Panc1 (cell line): Measurements from ENCODE around the gene CDIPT. TPM values are rescaled to one million over a fixed set of nuclear protein-coding genes. Genes with fewer than 3 reads are reported as not detected.

Source experiments
- ATAC-seq: fragments of 200-7000 bp; cut with Tn5 transposase; 2 replicates; pipeline ENCODE4 v1.9.1; 2020; ENCODE audit warnings: mild to moderate bottlenecking, moderate library complexity
- BruUV-seq: library from RNA; stranded (reverse); fragments of 400-500 nt; replicated peaks from 2 replicates; lab custom pipeline; 2021; lab: Mats Ljungman, UMichigan
- CTCF ChIA-PET: fragments of 300-600 bp; sonication (Branson Sonifier 250); formaldehyde crosslinking; loops from one replicate; lab custom pipeline; 2022; ENCODE audit warnings: antibody characterized with exemption; lab: Charles Lee
- POLR2A ChIA-PET: fragments of 300-600 bp; sonication (Branson Sonifier 250); formaldehyde crosslinking; loops from one replicate; lab custom pipeline; 2022; ENCODE audit warnings: antibody characterized with exemption; lab: Charles Lee
- DNase-seq: peaks from one replicate; pipeline ENCODE4 v3.0.0-alpha.2; 2010; ENCODE audit warnings: low read depth, low spot score
- H3K27ac ChIP-seq: 2 replicates; pipeline ENCODE4 v1.5.1; 2011; ENCODE audit warnings: mild to moderate bottlenecking, low read length, inconsistent platforms
- H3K27me3 ChIP-seq: fragments of 200-500 bp; sonication (Bioruptor generic); 2 replicates; pipeline ENCODE4 v1.6.0; 2014; ENCODE audit warnings: low read length, inconsistent platforms; ENCODE audit not compliant: control insufficient read depth, insufficient read depth
- H3K36me3 ChIP-seq: fragments of 200-500 bp; sonication (Bioruptor generic); 2 replicates; pipeline ENCODE4 v1.5.1; 2014; ENCODE audit warnings: inconsistent platforms, mild to moderate bottlenecking, low read length, moderate library complexity; ENCODE audit not compliant: control insufficient read depth, insufficient read depth
- H3K4me1 ChIP-seq: 2 replicates; pipeline ENCODE4 v1.5.1; 2011; ENCODE audit warnings: inconsistent platforms, mild to moderate bottlenecking, low read length, moderate library complexity; ENCODE audit not compliant: control insufficient read depth, insufficient read depth
- H3K4me3 ChIP-seq, 2 experiments: 2 replicates each; pipeline ENCODE4 v1.5.1; 2011 to 2012; ENCODE audit warnings: low read depth in 2 of 2, low read length in 2 of 2, mild to moderate bottlenecking in 2 of 2, inconsistent platforms in 1 of 2, moderate library complexity in 1 of 2
- H3K9me3 ChIP-seq: fragments of 200-500 bp; sonication (Bioruptor generic); 2 replicates; pipeline ENCODE4 v1.5.1; 2014; ENCODE audit warnings: low read depth, mild to moderate bottlenecking, inconsistent platforms, low read length, moderate library complexity; ENCODE audit not compliant: control insufficient read depth, insufficient read depth
- POLR2AphosphoS5 ChIP-seq: IDR thresholded peaks from 2 replicates; pipeline ENCODE4 v1.6.1; 2012; ENCODE audit warnings: mild to moderate bottlenecking, low read depth, low read length, moderate library complexity
- SIN3A ChIP-seq: IDR thresholded peaks from 2 replicates; pipeline ENCODE4 v1.6.1; 2012; ENCODE audit warnings: low read depth, mild to moderate bottlenecking, low read length, moderate library complexity, borderline replicate concordance; ENCODE audit not compliant: insufficient read depth
- TCF7L2 ChIP-seq: IDR thresholded peaks from 2 replicates; pipeline ENCODE4 v1.6.1; 2011; ENCODE audit warnings: mild to moderate bottlenecking, low read depth, low read length, inconsistent platforms
- in situ Hi-C: cut with HindIII; loops from 2 replicates; pipeline ENCODE4 v1.10.0; 2016; ENCODE audit warnings: low sequenced_read_pairs, low pct_unique_long_range_greater_than_20kb
- intact Hi-C: fragments of 100-400 bp; cut with micrococcal nuclease; formaldehyde crosslinking; loops from one replicate; pipeline ENCODE4 v1.10.0; 2022; ENCODE audit not compliant: unreplicated experiment
- total RNA-seq: library from RNA; stranded (reverse); gene quantifications from one replicate; pipeline ENCODE4 v1.2.1, GENCODE V29; 2021; ENCODE audit not compliant: unreplicated experiment
- TF ChIP-seq, protein P1 (sequence below), 2 experiments: IDR thresholded peaks; 2 replicates each; pipeline ENCODE4 v1.6.1; 2011 to 2012; ENCODE audit warnings: low read depth in 2 of 2, control low read depth in 1 of 2, low read length in 1 of 2, mild to moderate bottlenecking in 1 of 2, moderate library complexity in 1 of 2; ENCODE audit not compliant: insufficient read depth in 1 of 2
- TF ChIP-seq, protein P2 (sequence below): fragments of 450-650 bp; IDR thresholded peaks from 2 replicates; pipeline ENCODE4 v1.5.1; 2017; ENCODE audit warnings: mild to moderate bottlenecking

The CDIPT gene
- total RNA-seq, 1 experiment from 2014 or later, result 71.6 TPM

DNA sequence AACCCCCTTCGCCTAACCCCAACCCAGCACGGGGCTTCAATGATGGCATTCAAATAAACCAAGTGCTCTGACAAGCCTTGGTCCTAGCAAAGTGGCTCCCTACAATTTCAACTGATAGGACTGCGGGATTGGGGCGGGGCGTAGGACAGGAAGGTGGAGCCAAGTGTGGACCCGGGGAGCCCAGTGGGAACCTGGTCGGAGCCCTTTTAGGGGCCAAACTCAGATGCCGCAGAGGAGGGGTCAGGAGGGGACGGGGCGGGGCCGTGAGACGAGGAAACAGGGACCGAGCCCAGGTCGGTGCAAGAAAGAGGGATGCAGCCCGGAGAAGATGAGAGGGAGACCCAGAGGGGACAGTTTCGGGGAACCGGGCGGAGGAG is 13.2 kb upstream of the CDIPT start:
- Histone ChIP-seq H3K27me3 (no peaks in the 10 kb centered on the region), H3K4me1 (no peaks in the 10 kb centered on the region), H3K9me3 (no peaks in the 10 kb centered on the region), H3K4me3 (no peak overlapping the region), H3K27ac (no peak overlapping the region), H3K36me3 (no peaks in the 10 kb centered on the region)
- intact Hi-C loops (no loop called here), in situ Hi-C loops (no loop called here)
- ATAC-seq (no peak), DNase-seq (no peak)
- ChIA-PET POLR2A (no interaction called here), CTCF (no interaction called here)
- no TSS peak for BruUV-seq
- TF ChIP-seq, protein P1, sequence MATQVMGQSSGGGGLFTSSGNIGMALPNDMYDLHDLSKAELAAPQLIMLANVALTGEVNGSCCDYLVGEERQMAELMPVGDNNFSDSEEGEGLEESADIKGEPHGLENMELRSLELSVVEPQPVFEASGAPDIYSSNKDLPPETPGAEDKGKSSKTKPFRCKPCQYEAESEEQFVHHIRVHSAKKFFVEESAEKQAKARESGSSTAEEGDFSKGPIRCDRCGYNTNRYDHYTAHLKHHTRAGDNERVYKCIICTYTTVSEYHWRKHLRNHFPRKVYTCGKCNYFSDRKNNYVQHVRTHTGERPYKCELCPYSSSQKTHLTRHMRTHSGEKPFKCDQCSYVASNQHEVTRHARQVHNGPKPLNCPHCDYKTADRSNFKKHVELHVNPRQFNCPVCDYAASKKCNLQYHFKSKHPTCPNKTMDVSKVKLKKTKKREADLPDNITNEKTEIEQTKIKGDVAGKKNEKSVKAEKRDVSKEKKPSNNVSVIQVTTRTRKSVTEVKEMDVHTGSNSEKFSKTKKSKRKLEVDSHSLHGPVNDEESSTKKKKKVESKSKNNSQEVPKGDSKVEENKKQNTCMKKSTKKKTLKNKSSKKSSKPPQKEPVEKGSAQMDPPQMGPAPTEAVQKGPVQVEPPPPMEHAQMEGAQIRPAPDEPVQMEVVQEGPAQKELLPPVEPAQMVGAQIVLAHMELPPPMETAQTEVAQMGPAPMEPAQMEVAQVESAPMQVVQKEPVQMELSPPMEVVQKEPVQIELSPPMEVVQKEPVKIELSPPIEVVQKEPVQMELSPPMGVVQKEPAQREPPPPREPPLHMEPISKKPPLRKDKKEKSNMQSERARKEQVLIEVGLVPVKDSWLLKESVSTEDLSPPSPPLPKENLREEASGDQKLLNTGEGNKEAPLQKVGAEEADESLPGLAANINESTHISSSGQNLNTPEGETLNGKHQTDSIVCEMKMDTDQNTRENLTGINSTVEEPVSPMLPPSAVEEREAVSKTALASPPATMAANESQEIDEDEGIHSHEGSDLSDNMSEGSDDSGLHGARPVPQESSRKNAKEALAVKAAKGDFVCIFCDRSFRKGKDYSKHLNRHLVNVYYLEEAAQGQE (IDR thresholded peaks at IDR 0.05; ENCODE audit: insufficient read depth in 1 of 2, low read depth in 2 of 2, low read length in 1 of 2), result no peak
- TF ChIP-seq, protein P2, sequence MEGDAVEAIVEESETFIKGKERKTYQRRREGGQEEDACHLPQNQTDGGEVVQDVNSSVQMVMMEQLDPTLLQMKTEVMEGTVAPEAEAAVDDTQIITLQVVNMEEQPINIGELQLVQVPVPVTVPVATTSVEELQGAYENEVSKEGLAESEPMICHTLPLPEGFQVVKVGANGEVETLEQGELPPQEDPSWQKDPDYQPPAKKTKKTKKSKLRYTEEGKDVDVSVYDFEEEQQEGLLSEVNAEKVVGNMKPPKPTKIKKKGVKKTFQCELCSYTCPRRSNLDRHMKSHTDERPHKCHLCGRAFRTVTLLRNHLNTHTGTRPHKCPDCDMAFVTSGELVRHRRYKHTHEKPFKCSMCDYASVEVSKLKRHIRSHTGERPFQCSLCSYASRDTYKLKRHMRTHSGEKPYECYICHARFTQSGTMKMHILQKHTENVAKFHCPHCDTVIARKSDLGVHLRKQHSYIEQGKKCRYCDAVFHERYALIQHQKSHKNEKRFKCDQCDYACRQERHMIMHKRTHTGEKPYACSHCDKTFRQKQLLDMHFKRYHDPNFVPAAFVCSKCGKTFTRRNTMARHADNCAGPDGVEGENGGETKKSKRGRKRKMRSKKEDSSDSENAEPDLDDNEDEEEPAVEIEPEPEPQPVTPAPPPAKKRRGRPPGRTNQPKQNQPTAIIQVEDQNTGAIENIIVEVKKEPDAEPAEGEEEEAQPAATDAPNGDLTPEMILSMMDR, result no peak
- TF ChIP-seq SIN3A (no peak), TCF7L2 (no peak), POLR2AphosphoS5 (no peak)

DNA sequence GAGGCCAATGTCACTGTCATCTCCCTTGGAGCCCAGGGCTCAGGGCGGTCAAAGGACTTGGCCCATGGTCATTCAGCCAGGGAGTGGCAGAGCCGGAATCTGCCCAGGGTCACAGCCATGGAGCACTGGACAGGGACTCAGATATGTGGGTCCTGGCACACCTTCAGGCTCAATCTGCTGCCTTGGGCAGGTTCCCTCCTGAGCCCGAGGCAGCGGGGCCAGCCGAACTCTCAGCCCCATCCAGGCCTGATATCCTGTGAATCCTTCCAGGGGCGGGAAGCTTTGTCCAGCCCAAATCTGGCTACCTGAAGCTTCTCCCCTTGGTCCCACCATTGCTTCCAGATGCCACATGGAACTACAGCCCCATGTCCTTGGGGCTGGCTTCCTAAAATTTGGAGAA is 12.2 kb upstream of the CDIPT start:
- intact Hi-C loops, result no loop called here

More for the DNA sequence above, 12.2 kb upstream of the CDIPT start:
- no TSS peak for BruUV-seq
- H3K9me3 ChIP-seq, result no peaks in the 10 kb centered on the region
- no peak overlapping the region for H3K4me3 ChIP-seq
- POLR2A ChIA-PET, result interaction anchor here (0.6 kb wide), 1 partner anchor 25 kb away, joined by 4 read pairs; the partner anchor contains the start of gene ASPHD1
- CTCF ChIA-PET, result interaction anchor here (1.0 kb wide), 1 partner anchor 27 kb away, joined by 3 read pairs; no protein-coding TSS in a partner anchor
- no peaks in the 10 kb centered on the region for H3K36me3 ChIP-seq
- H3K27me3 ChIP-seq, result no peaks in the 10 kb centered on the region
- DNase-seq (no peak), ATAC-seq (no peak)
- no peak overlapping the region for H3K27ac ChIP-seq
- no peaks in the 10 kb centered on the region for H3K4me1 ChIP-seq
- TF ChIP-seq SIN3A, result no peak
- no peak for TF ChIP-seq POLR2AphosphoS5
- TF ChIP-seq, protein P1 (IDR thresholded peaks at IDR 0.05; ENCODE audit: insufficient read depth in 1 of 2, low read depth in 2 of 2, low read length in 1 of 2), result no peak
- TF ChIP-seq, protein P2, result no peak
- TF ChIP-seq TCF7L2, result no peak
- in situ Hi-C loops, result no loop called here
